Naive B cell (primary cell): ENCODE data around the gene INPP4A. TPM values are rescaled to one million over a fixed set of nuclear protein-coding genes. Genes with fewer than 3 reads are reported as not detected.

ENCODE experiments used
- ATAC-seq, 2 donors: fragments of 150-1000 bp; cut with Tn5 transposase; 2 replicates each; pipeline ENCODE4 v1.10.0; 2021; ENCODE audit warnings: low read depth in 2 of 2, mild to moderate bottlenecking in 2 of 2, moderate library complexity in 2 of 2
- DNase-seq: peaks from one replicate; pipeline ENCODE4 v3.0.0; 2022
- H3K27ac Mint-ChIP-seq, 6 donors: one replicate each; pipeline ENCODE4 v1.8.0; 2020 to 2022; ENCODE audit warnings: mild to moderate bottlenecking in 6 of 6, mixed read lengths in 6 of 6, moderate library complexity in 5 of 6, inconsistent platforms in 2 of 6
- H3K27me3 Mint-ChIP-seq, 3 donors: one replicate each; pipeline ENCODE4 v1.8.0; 2021 to 2022; ENCODE audit warnings: mixed read lengths in 3 of 3, mild to moderate bottlenecking in 1 of 3
- H3K36me3 Mint-ChIP-seq, 2 donors: one replicate each; pipeline ENCODE4 v1.8.0; 2020 to 2022; ENCODE audit warnings: mixed read lengths in 2 of 2, inconsistent platforms in 1 of 2, mild to moderate bottlenecking in 1 of 2
- H3K4me1 Mint-ChIP-seq, 3 donors: one replicate each; pipeline ENCODE4 v1.8.0; 2020 to 2022; ENCODE audit warnings: mixed read lengths in 3 of 3, inconsistent platforms in 1 of 3, mild to moderate bottlenecking in 1 of 3, moderate library complexity in 1 of 3
- H3K4me3 Mint-ChIP-seq, 8 donors: one replicate each; pipeline ENCODE4 v1.8.0; 2020 to 2022; ENCODE audit warnings: mild to moderate bottlenecking in 8 of 8, mixed read lengths in 8 of 8, moderate library complexity in 8 of 8, inconsistent platforms in 2 of 8
- H3K9me3 Mint-ChIP-seq, 7 donors: one replicate each; pipeline ENCODE4 v1.8.0; 2020 to 2022; ENCODE audit warnings: mixed read lengths in 7 of 7, mild to moderate bottlenecking in 5 of 7, inconsistent platforms in 2 of 7, moderate library complexity in 1 of 7
- polyA plus RNA-seq, 6 donors: library from polyadenylated mRNA; unstranded; fragments of 300-500 nt; fragmentation: Illumina TruSeq; gene quantifications; one replicate each; pipeline ENCODE4 v1.2.3, GENCODE V29; 2021; ENCODE audit warnings: low read depth in 6 of 6

The INPP4A gene
- polyA plus RNA-seq, 6 donors from 2014 or later = 1.8 to 4.3 (median 2.9) TPM

GRCh38 chr2:98608116-98608961, 163.7 kb downstream of the INPP4A start, which contains the start of the genes COA5 and UNC50:
Gene COA5, minus strand, starts transcription at chr2:98608512. Its CDS starts 107 bp downstream, at chr2:98608405.
Gene UNC50, plus strand, starts transcription at chr2:98608589. Its CDS starts 1,171 bp downstream, at chr2:98609760.
- Mint-ChIP-seq H3K9me3 (no peaks in the 10 kb centered on the region), H3K27ac (peak within 1 kb of the TSS; percentile 93 to 98 (median 96)), H3K4me1 (peaks cover 49 to 60% (median 52%) of the 10 kb centered on the region in 3 donors), H3K36me3 (peaks cover 4% of the 10 kb centered on the region in 2 donors), H3K4me3 (peak within 1 kb of the TSS; percentile 89 to 99 (median 94)), H3K27me3 (no peaks in the 10 kb centered on the region)
- ATAC-seq (peak; percentile 86), DNase-seq (peak; percentile 92)

GRCh38 chr2:98608962-98609604, 164.4 kb downstream of the INPP4A start:
- ATAC-seq (peak; percentile 4 to 6), DNase-seq (no peak)

DNA sequence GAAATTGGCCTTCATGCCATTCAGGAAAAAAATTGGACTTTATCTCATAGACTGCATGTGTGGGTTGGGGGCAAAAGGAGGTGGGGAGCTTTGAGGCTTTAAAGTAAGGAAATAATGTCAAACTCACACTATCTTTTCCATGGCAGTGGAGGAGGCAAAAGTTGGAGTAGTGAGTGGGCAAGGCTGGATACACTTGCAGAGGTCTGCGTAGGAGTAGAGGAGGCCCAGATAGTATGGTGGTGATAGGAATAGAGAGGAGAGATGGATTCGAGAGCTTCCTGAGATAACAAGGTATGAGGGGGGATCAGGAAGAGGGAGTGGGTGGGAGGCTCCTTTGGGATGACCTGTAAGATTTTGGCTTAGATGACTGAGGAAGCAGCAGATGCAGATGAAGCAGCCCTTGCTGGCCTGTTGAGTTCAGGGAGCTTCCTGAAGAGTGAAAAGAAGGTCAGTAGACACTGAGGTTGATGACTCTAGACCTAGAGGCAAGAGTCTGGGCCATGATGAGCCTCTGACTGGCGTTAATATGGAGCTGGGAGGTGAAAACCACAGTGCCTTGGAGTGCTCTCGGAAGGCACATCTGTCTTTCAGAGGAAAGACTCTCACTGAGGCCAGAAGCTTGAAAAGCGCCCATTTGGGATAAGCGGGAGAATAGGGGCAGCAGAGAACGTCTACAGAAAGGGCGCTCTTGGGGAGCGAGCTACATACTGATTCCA, 169.5 kb downstream of the INPP4A start:
- ATAC-seq (no peak), DNase-seq (no peak)
- H3K4me3 Mint-ChIP-seq = no peak overlapping the region
- no peaks in the 10 kb centered on the region for H3K9me3 Mint-ChIP-seq
- H3K36me3 Mint-ChIP-seq = peaks cover 5 to 32% of the 10 kb centered on the region in 2 donors
- peak overlapping the region in 2 of 6 donors; percentile 9 to 72 for H3K27ac Mint-ChIP-seq
- peaks cover 24 to 39% (median 36%) of the 10 kb centered on the region in 3 donors for H3K4me1 Mint-ChIP-seq
- H3K27me3 Mint-ChIP-seq = no peaks in the 10 kb centered on the region

More at GRCh38 chr2:98608962-98609604, 164.4 kb downstream of the INPP4A start:
- peaks cover 53 to 68% (median 58%) of the 10 kb centered on the region in 3 donors for H3K4me1 Mint-ChIP-seq
- no peaks in the 10 kb centered on the region for H3K27me3 Mint-ChIP-seq
- no peaks in the 10 kb centered on the region for H3K9me3 Mint-ChIP-seq
- H3K36me3 Mint-ChIP-seq = peaks cover 0 to 12% of the 10 kb centered on the region in 2 donors
- H3K4me3 Mint-ChIP-seq = peak overlapping the region; percentile 89 to 99 (median 94)
- peak overlapping the region; percentile 93 to 98 (median 95) for H3K27ac Mint-ChIP-seq

DNA sequence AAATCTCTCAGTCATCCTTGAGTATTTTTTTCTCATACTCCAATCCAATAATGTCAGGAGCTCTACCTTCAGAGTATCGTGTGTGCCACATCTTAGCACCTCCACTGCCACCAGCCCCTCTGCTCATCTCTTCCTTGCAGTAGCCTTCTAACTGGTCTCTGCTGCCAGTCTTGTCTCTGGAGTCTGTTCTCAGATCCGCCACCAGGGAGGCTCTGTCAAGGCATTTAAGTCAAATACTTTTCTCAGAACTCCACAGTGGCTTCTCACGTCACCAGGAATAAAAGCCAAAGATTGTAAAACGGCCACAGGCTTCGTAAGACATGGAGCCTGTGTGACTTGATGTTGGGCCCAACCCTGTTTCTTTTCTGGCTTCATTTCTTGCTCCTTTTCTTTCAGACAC, 170.8 kb downstream of the INPP4A start:
- H3K9me3 Mint-ChIP-seq = no peaks in the 10 kb centered on the region
- ATAC-seq = no peak

GRCh38 chr2:98617149-98617548, 172.5 kb downstream of the INPP4A start:
- DNase-seq (no peak), ATAC-seq (no peak)
- Mint-ChIP-seq H3K4me3 (no peak overlapping the region), H3K9me3 (no peaks in the 10 kb centered on the region), H3K4me1 (peaks cover 10 to 26% (median 15%) of the 10 kb centered on the region in 3 donors), H3K36me3 (peaks cover 5 to 32% of the 10 kb centered on the region in 2 donors), H3K27ac (peak overlapping the region in 1 of 6 donors; percentile 40), H3K27me3 (no peaks in the 10 kb centered on the region)

More for the DNA sequence above, 170.8 kb downstream of the INPP4A start:
- Mint-ChIP-seq H3K4me3 (no peak overlapping the region), H3K27me3 (no peaks in the 10 kb centered on the region), H3K36me3 (peaks cover 5 to 32% of the 10 kb centered on the region in 2 donors), H3K27ac (peak overlapping the region in 2 of 6 donors; percentile 5 to 83), H3K4me1 (peaks cover 14 to 26% (median 26%) of the 10 kb centered on the region in 3 donors)
- no peak for DNase-seq

DNA sequence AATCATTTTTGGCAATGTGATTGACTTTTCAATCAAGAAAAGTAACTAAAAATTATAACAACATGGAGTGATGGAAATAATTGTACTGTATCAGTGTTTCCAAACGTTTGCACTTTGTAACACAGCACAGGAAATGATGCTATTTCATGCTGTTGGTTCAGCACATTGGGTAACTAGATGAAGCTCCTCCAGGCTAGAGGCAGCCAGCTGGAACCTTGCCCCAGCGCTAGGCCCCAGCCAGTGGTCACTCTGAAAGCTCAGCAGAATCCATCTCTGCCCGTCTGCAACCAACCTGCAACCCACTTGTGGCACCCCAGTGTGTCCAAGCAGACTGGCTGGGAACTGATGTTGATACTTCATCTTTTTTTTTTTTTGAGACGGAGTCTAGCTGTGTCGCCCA, 179.0 kb downstream of the INPP4A start:
- no peak for DNase-seq
- ATAC-seq = no peak
- Mint-ChIP-seq H3K9me3 (no peaks in the 10 kb centered on the region), H3K27me3 (no peaks in the 10 kb centered on the region), H3K27ac (no peak overlapping the region), H3K4me1 (no peaks in the 10 kb centered on the region), H3K36me3 (no peaks in the 10 kb centered on the region), H3K4me3 (no peak overlapping the region)

DNA sequence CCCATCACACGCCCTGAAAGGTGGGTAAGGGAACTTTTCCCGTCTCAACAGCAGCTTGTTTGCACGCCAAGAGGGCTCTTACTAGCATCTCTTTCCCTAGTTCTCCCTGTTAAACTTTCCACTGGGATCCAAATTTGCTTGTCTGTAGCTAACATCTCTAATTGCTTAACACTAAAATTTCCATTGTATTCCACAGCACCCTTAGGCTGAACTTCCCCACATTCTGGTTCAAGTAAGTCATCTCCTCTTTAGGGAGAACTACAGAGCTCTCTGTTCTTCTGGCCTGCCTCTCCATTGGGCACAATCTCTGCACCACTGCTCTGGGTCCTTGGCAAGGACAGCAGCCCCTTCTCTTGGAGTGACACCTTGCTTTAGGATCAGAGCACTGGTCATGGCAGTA, 187.7 kb downstream of the INPP4A start:
- no peaks in the 10 kb centered on the region for H3K9me3 Mint-ChIP-seq
- no peak overlapping the region for H3K4me3 Mint-ChIP-seq
- no peaks in the 10 kb centered on the region for H3K27me3 Mint-ChIP-seq
- peaks cover 8 to 24% of the 10 kb centered on the region in 2 donors for H3K36me3 Mint-ChIP-seq
- DNase-seq (no peak), ATAC-seq (no peak)
- H3K4me1 Mint-ChIP-seq = peaks cover 0 to 5% (median 0%) of the 10 kb centered on the region in 3 donors
- no peak overlapping the region for H3K27ac Mint-ChIP-seq

- no peaks in the 10 kb centered on the region for H3K27me3 Mint-ChIP-seq
- peaks cover 8 to 27% of the 10 kb centered on the region in 2 donors for H3K36me3 Mint-ChIP-seq
- H3K27ac Mint-ChIP-seq = peak overlapping the region in 4 of 6 donors; percentile 5 to 87 (median 80)
- no peak overlapping the region for H3K4me3 Mint-ChIP-seq
- H3K4me1 Mint-ChIP-seq = peaks cover 0 to 5% (median 0%) of the 10 kb centered on the region in 3 donors
- no peak for DNase-seq
- no peaks in the 10 kb centered on the region for H3K9me3 Mint-ChIP-seq
- ATAC-seq = no peak
Observed at GRCh38 chr2:98634406-98635092, 189.9 kb downstream of the INPP4A start.

DNA sequence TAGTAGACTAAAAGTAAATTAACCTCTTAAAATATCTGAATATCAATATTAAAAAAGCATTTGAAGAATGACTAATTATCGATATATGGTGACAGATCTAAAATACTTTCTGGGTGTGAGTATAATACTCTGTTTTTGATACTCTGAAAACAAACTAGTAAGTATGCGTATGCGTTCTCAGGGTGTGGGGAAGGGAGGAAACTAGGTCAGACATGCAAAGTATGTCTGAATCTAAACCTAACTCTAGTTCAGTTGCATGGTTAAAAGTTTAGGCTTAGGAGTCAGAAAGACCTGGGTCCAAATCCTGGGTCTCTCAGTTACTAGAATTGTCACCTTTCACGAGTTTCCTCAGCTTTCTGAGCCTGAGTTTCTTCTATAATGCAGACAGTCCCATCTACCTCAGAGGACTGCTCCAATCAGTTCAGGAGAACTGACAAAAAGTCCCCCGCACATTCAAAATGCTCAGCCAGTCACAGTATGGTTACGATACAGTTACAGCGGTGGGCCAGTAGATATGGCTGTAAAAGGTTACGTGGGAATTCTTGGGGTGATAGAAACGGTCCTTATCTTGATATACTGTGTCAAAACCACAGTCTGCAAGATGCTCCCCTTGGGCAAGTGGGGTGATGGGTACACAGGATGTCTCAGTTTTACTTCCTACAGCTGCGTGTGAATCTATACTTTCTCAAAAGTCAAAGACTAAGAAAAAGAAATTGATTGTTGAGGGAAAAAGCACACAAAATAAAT, 192.9 kb downstream of the INPP4A start:
- H3K9me3 Mint-ChIP-seq = no peaks in the 10 kb centered on the region
- peaks cover 8 to 22% of the 10 kb centered on the region in 2 donors for H3K36me3 Mint-ChIP-seq
- peak overlapping the region in 1 of 6 donors; percentile 74 for H3K27ac Mint-ChIP-seq
- DNase-seq = no peak
- no peaks in the 10 kb centered on the region for H3K27me3 Mint-ChIP-seq
- ATAC-seq = peak in 1 of 2 donors; percentile 68
- H3K4me3 Mint-ChIP-seq = peak overlapping the region in 1 of 8 donors; percentile 6
- peaks cover 0 to 5% (median 0%) of the 10 kb centered on the region in 3 donors for H3K4me1 Mint-ChIP-seq

- DNase-seq (no peak), ATAC-seq (no peak)
- no peak overlapping the region for H3K4me3 Mint-ChIP-seq
- H3K36me3 Mint-ChIP-seq = peaks cover 0 to 6% of the 10 kb centered on the region in 2 donors
- H3K9me3 Mint-ChIP-seq = no peaks in the 10 kb centered on the region
- H3K27ac Mint-ChIP-seq = peak overlapping the region in 1 of 6 donors; percentile 38
- H3K4me1 Mint-ChIP-seq = no peaks in the 10 kb centered on the region
- no peaks in the 10 kb centered on the region for H3K27me3 Mint-ChIP-seq
Observed at GRCh38 chr2:98643496-98644100, 198.9 kb downstream of the INPP4A start.
